ENCODE data around the gene RCAN1. TPM values are rescaled to one million over a fixed set of nuclear protein-coding genes. Genes with fewer than 3 reads are reported as not detected.

Gene RCAN1
- total RNA-seq, 1 donor, result 308 TPM

DNA sequence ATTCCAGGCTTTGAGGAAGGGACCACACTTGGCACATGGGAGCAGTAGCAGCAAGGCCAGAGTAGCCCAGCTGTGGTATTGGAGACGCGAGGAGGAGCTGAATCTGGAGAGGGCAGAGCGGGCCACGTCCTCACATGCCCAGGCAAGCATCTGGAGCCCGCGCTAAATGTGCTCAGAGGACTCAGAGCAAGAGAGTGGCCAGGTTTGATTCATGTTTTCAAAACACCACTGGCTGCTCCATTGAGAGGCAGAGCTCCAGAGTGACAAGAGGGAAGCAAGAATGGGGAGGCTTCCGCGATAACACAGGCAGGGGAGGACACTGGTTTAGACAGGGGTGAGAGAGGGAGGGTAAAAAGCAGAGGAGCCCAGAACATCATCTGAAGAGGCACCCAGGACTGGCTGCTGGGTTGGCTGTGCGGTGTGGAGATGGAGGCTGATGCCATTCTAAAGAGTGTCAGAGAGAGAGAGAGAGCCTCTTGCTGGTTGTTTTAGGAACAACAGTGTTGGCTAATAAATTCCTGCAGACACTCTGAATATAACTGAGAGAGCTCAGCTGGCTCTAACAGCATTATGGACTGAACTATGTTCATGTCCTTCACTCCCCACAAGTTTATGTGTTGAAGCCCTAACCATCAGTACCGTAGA, 32.3 kb downstream of the RCAN1 start:
- no peak overlapping the region for H3K4me3 ChIP-seq (ENCODE audit: low read depth, low read length)
- TF ChIP-seq, protein P1, sequence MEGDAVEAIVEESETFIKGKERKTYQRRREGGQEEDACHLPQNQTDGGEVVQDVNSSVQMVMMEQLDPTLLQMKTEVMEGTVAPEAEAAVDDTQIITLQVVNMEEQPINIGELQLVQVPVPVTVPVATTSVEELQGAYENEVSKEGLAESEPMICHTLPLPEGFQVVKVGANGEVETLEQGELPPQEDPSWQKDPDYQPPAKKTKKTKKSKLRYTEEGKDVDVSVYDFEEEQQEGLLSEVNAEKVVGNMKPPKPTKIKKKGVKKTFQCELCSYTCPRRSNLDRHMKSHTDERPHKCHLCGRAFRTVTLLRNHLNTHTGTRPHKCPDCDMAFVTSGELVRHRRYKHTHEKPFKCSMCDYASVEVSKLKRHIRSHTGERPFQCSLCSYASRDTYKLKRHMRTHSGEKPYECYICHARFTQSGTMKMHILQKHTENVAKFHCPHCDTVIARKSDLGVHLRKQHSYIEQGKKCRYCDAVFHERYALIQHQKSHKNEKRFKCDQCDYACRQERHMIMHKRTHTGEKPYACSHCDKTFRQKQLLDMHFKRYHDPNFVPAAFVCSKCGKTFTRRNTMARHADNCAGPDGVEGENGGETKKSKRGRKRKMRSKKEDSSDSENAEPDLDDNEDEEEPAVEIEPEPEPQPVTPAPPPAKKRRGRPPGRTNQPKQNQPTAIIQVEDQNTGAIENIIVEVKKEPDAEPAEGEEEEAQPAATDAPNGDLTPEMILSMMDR (IDR thresholded peaks at IDR 0.05; ENCODE audit: insufficient read depth, low read depth, low read length), result peak; percentile 79
- peak; percentile 72 for DNase-seq (ENCODE audit: low read depth)

DNA sequence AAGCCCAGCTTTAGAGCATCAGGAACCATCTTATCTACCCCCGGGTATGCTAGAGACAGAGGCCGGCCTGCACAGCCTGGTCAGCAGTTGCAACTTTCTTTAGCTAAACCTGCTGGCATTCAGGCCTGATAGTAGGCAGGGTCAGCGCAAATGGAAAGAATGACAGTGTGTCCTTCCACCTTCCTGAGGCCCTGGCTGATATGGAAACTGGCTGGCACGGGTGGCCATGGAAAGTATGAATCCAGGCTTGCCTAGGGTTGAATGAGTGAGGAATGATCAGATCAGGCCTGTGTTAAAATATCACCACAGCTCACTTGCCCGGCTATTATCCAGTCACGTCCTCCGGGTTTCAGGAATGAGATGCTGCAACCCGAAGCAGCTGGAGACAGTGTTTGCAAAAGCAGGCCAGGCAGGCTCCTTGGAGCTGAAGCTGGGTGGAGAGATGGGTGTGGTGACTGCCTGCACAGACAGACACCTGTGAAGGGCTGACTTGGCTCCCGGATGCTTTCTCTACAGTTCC, 34.7 kb downstream of the RCAN1 start:
- no peak overlapping the region for H3K4me3 ChIP-seq (ENCODE audit: low read depth, low read length)
- no peak for DNase-seq (ENCODE audit: low read depth)
- TF ChIP-seq, protein P1 (IDR thresholded peaks at IDR 0.05; ENCODE audit: insufficient read depth, low read depth, low read length), result no peak

DNA sequence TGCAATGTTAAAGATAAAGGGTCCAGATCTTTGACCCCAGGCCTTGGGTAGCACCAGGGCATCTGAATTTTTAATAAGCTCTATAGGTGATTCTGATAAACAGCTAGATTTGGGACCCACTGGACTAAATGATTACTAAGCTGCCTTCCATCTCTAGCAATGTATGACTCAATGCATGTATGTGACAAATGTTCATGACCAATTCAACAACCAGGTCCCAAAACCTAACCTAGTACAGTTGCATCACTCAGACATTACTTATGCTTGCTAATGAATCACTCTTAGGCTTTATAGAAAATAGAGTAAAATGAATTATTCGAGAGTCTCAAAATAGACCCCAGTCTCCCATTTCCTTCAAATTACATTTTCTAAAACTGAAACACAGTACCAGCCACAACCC, 35.5 kb downstream of the RCAN1 start:
- DNase-seq (ENCODE audit: low read depth), result peak; percentile 19
- H3K4me3 ChIP-seq (ENCODE audit: low read depth, low read length), result no peak overlapping the region
- TF ChIP-seq, protein P1 (IDR thresholded peaks at IDR 0.05; ENCODE audit: insufficient read depth, low read depth, low read length), result no peak

DNA sequence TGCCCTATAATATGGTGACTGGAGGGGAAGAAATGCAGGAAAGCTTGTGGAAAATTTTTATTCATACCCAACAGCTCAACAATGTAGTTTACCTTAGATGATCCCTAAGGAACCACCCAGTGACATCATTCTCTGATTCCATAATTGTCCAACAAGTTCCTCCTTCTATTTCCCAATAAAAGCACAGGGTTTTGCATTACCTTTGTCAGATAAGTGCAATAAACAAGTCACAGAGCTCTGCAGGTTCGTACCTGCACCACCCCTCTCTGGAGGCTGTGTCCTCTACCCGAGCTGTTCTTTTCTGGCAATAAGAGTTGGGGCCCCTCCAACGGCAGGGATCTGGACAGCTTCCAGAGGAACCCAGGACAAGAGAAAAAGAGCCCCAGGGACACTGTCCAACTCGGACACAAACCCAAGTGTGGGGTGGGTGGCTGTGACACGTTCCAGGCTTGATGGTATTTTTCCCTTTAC, 38.8 kb downstream of the RCAN1 start:
- TF ChIP-seq, protein P1 (IDR thresholded peaks at IDR 0.05; ENCODE audit: insufficient read depth, low read depth, low read length), result no peak
- H3K4me3 ChIP-seq (ENCODE audit: low read depth, low read length), result no peak overlapping the region
- peak; percentile 47 for DNase-seq (ENCODE audit: low read depth)

DNA sequence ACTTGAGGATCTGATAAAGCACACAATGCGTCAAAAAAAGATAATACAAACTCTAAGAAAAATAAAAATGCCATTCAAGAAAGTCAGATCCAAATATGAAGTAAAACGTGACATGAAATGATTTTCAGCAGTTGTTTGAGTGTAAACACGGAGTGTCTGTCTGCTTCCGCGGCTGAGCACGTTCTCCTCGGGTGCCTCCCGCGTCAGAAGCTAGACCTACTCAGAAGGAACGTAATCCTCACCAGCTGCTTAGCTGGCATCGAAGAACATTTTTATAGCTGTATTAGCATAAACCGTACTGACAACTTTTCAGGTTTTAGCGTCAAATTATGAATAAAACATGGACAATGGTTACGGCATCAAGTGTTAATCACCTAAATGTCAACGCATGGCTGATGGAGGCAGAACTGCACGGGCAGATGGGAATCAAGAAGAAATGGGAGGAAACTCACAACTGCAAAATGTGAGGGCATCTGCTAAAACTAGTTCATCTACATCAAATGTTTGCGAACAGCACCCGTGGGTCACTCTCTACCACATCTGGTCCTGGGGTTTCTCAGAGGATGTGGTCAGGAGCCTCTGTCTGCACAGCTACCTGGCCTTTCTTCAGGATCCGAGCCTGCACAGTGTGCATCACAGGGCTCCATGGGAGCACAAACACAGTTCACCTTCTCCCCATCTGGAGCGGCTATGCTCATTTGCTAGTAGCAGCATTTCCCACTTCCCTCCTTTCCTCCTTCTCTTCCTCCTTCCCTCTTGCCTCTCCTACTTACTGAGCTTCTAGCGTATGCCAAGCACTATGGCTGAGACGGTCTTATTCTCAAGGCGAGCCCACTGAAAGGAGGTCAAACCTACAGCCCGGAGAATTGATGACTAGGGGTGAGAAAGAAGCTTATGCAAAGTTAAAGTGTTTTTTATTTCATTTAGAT, 40.0 kb downstream of the RCAN1 start:
- peak; percentile 81 for DNase-seq (ENCODE audit: low read depth)

DNA sequence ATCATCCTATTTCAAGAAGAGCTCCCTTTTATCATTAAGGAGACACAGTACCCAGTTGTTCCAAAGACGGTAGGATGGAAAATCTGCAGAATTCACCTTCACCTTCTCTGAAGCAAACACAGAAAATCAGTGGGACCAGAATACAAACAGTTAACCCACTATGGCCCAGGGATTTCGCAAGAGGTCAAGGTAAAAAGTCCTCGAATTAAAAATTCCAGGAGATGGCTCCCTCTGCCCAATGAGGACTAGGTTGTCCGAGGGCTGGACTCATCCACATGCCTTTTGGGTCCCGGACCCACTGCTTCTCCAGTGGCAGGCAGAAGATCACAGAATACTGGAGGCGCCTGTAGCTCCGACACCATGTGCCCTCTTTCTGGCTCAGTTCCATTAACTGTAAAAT, 42.9 kb downstream of the RCAN1 start:
- H3K4me3 ChIP-seq (ENCODE audit: low read depth, low read length), result no peak overlapping the region
- DNase-seq (ENCODE audit: low read depth), result no peak
- TF ChIP-seq, protein P1 (IDR thresholded peaks at IDR 0.05; ENCODE audit: insufficient read depth, low read depth, low read length), result no peak

More for the DNA sequence above, 40.0 kb downstream of the RCAN1 start:
- TF ChIP-seq, protein P1 (IDR thresholded peaks at IDR 0.05; ENCODE audit: insufficient read depth, low read depth, low read length), result no peak
- H3K4me3 ChIP-seq (ENCODE audit: low read depth, low read length), result no peak overlapping the region

All from fibroblast of villous mesenchyme (primary cell).